GM19240 (cell line): ENCODE results near the gene TERT.
"Not testable (repeated sequence)": the region's sequence is repeated elsewhere in the genome, so short reads cannot be mapped to it uniquely, and the experiment has no call there.

Experiments used
- DNase-seq: peaks from one replicate; pipeline ENCODE4 v3.0.0; 2011; ENCODE audit warnings: low spot score; ENCODE audit not compliant: insufficient read length

The TERT gene

GRCh38 chr5:1279443-1280151 lies 15.3 kb downstream of the TERT start:
- DNase-seq = no peak

- DNase-seq = no peak
These were observed 16.0 kb downstream of the TERT start for GRCh38 chr5:1278656-1279442.

GRCh38 chr5:1278216-1278615 lies 16.7 kb downstream of the TERT start:
- DNase-seq = no peak

GRCh38 chr5:1277781-1278180 lies 17.1 kb downstream of the TERT start:
- no peak for DNase-seq

- DNase-seq = no peak
These were observed 17.5 kb downstream of the TERT start for GRCh38 chr5:1277331-1277730.

- DNase-seq = no peak
These were observed 17.9 kb downstream of the TERT start for GRCh38 chr5:1276930-1277329.

- not testable (repeated sequence) for DNase-seq
These were observed 19.2 kb downstream of the TERT start for GRCh38 chr5:1275397-1276391.

- DNase-seq = no peak
These were observed 20.4 kb downstream of the TERT start for GRCh38 chr5:1274471-1274870.

- DNase-seq = no peak
These were observed 21.1 kb downstream of the TERT start for GRCh38 chr5:1273745-1274144.

- DNase-seq = no peak
These were observed 22.7 kb downstream of the TERT start for GRCh38 chr5:1272201-1272600.

GRCh38 chr5:1270933-1271914 lies 23.6 kb downstream of the TERT start:
- no peak for DNase-seq

GRCh38 chr5:1270426-1270825 lies 24.4 kb downstream of the TERT start:
- DNase-seq = no peak

- no peak for DNase-seq
These were observed 26.2 kb downstream of the TERT start for GRCh38 chr5:1268666-1269065.

GRCh38 chr5:1268056-1268455 lies 26.8 kb downstream of the TERT start:
- DNase-seq = no peak

GRCh38 chr5:1267464-1267863 lies 27.4 kb downstream of the TERT start:
- not testable (repeated sequence) for DNase-seq

- DNase-seq = no peak
These were observed 28.1 kb downstream of the TERT start for GRCh38 chr5:1266791-1267190.

GRCh38 chr5:1265461-1266455 lies 29.1 kb downstream of the TERT start:
- no peak for DNase-seq

- no peak for DNase-seq
These were observed 29.8 kb downstream of the TERT start for GRCh38 chr5:1265026-1265425.

- no peak for DNase-seq
These were observed 30.7 kb downstream of the TERT start for GRCh38 chr5:1264211-1264610.
